Breast epithelium (tissue), 4 donors: ENCODE measurements around the gene PDCD4. TPM values are rescaled to one million over a fixed set of nuclear protein-coding genes. Genes with fewer than 3 reads are reported as not detected.

Experiments
- DNase-seq, 2 donors: peaks; one replicate each; pipeline ENCODE4 v3.0.0-alpha.2; 2019; ENCODE audit warnings: low spot score in 2 of 2
- H3K27ac ChIP-seq, 2 donors: fragments of 200-600 bp; sonication (generic) in 1 of 2; one replicate each; pipeline ENCODE4 v1.5.1; 2016 to 2019; ENCODE audit warnings: mild to moderate bottlenecking in 1 of 2
- H3K27me3 ChIP-seq, 2 donors: fragments of 200-600 bp; sonication (generic) in 1 of 2; one replicate each; pipeline versions ENCODE4 v1.5.1 to v1.6.0; 2017 to 2019; ENCODE audit warnings: control low read depth in 1 of 2, mild to moderate bottlenecking in 1 of 2
- H3K36me3 ChIP-seq: fragments of 200-600 bp; one replicate; pipeline ENCODE4 v1.5.1; 2019
- H3K4me1 ChIP-seq, 2 donors: fragments of 200-600 bp; sonication (generic); one replicate each; pipeline ENCODE4 v1.5.1; 2016 to 2019; ENCODE audit warnings: control low read depth in 1 of 2
- H3K4me3 ChIP-seq, 3 donors: fragments of 200-600 bp; sonication (generic); 1 replicate in 2 of 3; 2 replicates in 1 of 3; pipeline ENCODE4 v1.5.1; 2016 to 2019; ENCODE audit warnings: mild to moderate bottlenecking in 3 of 3, moderate library complexity in 2 of 3
- H3K9me3 ChIP-seq, 2 donors: fragments of 200-600 bp; sonication (generic) in 1 of 2; one replicate each; pipeline ENCODE4 v1.5.1; 2016 to 2019; ENCODE audit warnings: control low read depth in 1 of 2
- POLR2A ChIP-seq: fragments of 450-650 bp; IDR thresholded peaks from one replicate; pipeline ENCODE4 v1.6.1; 2016; ENCODE audit warnings: antibody characterized with exemption, mild to moderate bottlenecking, moderate library complexity
- POLR2AphosphoS5 ChIP-seq, 3 donors: sonication (generic); formaldehyde crosslinking; IDR thresholded peaks; one replicate each; pipeline ENCODE4 v1.6.1; 2017; ENCODE audit warnings: antibody characterized with exemption in 3 of 3
- intact Hi-C: fragments of 100-400 bp; cut with DNase I; formaldehyde crosslinking; loops from one replicate; pipeline ENCODE4 v1.15.1; 2023; ENCODE audit warnings: low total_unique reads
- total RNA-seq, 3 donors: library from RNA; depleted of rRNA; stranded (reverse); fragments of >200 nt; gene quantifications; one replicate each; pipeline ENCODE4 v1.1.0, GENCODE V29; 2016
- TF ChIP-seq, protein P1 (sequence below), 3 donors: fragments of 450-650 bp; IDR thresholded peaks; one replicate each; pipeline ENCODE4 v1.5.1; 2016 to 2017; ENCODE audit warnings: antibody characterized with exemption in 3 of 3, mild to moderate bottlenecking in 3 of 3, moderate library complexity in 3 of 3

The PDCD4 gene
- total RNA-seq, 3 donors from 2014 or later: 101 to 319 (median 161) TPM

DNA sequence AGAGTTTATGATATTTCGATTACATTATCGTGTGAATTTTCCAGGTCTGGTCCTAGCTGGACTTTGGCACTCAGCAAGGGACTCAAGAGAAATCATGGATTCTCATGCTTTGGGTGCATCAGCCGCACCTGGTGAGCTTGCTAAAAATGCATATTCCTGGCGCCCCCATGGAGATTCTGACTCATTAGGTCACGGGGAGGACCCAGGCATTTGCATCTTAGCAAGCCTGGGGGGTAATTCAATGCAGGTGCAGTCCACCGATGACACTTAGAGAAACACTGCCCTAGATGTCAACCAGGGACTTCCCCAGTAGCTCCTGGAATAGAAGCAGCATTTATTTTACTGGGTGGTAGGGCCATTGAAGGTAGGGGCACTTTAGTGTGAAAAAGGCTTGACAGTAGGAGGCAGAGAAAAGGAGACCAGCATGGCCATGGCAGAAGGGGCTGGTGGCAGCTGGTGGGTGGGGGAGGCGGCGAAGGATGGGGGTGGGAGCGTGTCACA, 29.9 kb upstream of the PDCD4 start:
- Histone ChIP-seq H3K36me3 (no peaks in the 10 kb centered on the region), H3K27ac (peak overlapping the region; percentile 60 to 90), H3K4me3 (no peak overlapping the region), H3K9me3 (no peaks in the 10 kb centered on the region), H3K27me3 (no peaks in the 10 kb centered on the region), H3K4me1 (peaks cover 0 to 43% of the 10 kb centered on the region in 2 donors)
- TF ChIP-seq POLR2A (no peak), POLR2AphosphoS5 (IDR thresholded peaks at IDR 0.05) (no peak)
- TF ChIP-seq, protein P1, sequence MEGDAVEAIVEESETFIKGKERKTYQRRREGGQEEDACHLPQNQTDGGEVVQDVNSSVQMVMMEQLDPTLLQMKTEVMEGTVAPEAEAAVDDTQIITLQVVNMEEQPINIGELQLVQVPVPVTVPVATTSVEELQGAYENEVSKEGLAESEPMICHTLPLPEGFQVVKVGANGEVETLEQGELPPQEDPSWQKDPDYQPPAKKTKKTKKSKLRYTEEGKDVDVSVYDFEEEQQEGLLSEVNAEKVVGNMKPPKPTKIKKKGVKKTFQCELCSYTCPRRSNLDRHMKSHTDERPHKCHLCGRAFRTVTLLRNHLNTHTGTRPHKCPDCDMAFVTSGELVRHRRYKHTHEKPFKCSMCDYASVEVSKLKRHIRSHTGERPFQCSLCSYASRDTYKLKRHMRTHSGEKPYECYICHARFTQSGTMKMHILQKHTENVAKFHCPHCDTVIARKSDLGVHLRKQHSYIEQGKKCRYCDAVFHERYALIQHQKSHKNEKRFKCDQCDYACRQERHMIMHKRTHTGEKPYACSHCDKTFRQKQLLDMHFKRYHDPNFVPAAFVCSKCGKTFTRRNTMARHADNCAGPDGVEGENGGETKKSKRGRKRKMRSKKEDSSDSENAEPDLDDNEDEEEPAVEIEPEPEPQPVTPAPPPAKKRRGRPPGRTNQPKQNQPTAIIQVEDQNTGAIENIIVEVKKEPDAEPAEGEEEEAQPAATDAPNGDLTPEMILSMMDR (IDR thresholded peaks at IDR 0.05): no peak
- intact Hi-C loops: no loop called here
- no peak for DNase-seq

GRCh38 chr10:110842326-110842904, 29.3 kb upstream of the PDCD4 start:
- Histone ChIP-seq H3K4me1 (peaks cover 0 to 37% of the 10 kb centered on the region in 2 donors), H3K9me3 (no peaks in the 10 kb centered on the region), H3K27ac (peak overlapping the region; percentile 60 to 90), H3K36me3 (no peaks in the 10 kb centered on the region), H3K4me3 (no peak overlapping the region), H3K27me3 (no peaks in the 10 kb centered on the region)
- intact Hi-C loops: no loop called here
- TF ChIP-seq, protein P1 (IDR thresholded peaks at IDR 0.05): no peak
- TF ChIP-seq POLR2A (no peak), POLR2AphosphoS5 (IDR thresholded peaks at IDR 0.05) (no peak)
- DNase-seq: no peak

GRCh38 chr10:110843031-110843430, 28.7 kb upstream of the PDCD4 start:
- intact Hi-C loops: no loop called here
- H3K36me3 ChIP-seq: no peaks in the 10 kb centered on the region
- peak overlapping the region; percentile 60 to 90 for H3K27ac ChIP-seq
- no peak for DNase-seq
- no peak overlapping the region for H3K4me3 ChIP-seq
- H3K27me3 ChIP-seq: no peaks in the 10 kb centered on the region
- TF ChIP-seq, protein P1 (IDR thresholded peaks at IDR 0.05): no peak
- TF ChIP-seq POLR2AphosphoS5 (IDR thresholded peaks at IDR 0.05): no peak
- no peak for TF ChIP-seq POLR2A
- H3K9me3 ChIP-seq: no peaks in the 10 kb centered on the region
- peaks cover 0 to 31% of the 10 kb centered on the region in 2 donors for H3K4me1 ChIP-seq

GRCh38 chr10:110843796-110844616, 27.7 kb upstream of the PDCD4 start:
- no peaks in the 10 kb centered on the region for H3K27me3 ChIP-seq
- intact Hi-C loops: no loop called here
- H3K27ac ChIP-seq: peak overlapping the region; percentile 75 to 90
- TF ChIP-seq, protein P1 (IDR thresholded peaks at IDR 0.05): no peak
- TF ChIP-seq POLR2A (no peak), POLR2AphosphoS5 (IDR thresholded peaks at IDR 0.05) (no peak)
- H3K36me3 ChIP-seq: no peaks in the 10 kb centered on the region
- H3K4me3 ChIP-seq: no peak overlapping the region
- DNase-seq: no peak
- H3K9me3 ChIP-seq: no peaks in the 10 kb centered on the region
- peaks cover 0 to 26% of the 10 kb centered on the region in 2 donors for H3K4me1 ChIP-seq

- peaks cover 0 to 26% of the 10 kb centered on the region in 2 donors for H3K4me1 ChIP-seq
- H3K27ac ChIP-seq: peak overlapping the region; percentile 75 to 90
- H3K27me3 ChIP-seq: no peaks in the 10 kb centered on the region
- H3K36me3 ChIP-seq: no peaks in the 10 kb centered on the region
- TF ChIP-seq POLR2A (no peak), POLR2AphosphoS5 (IDR thresholded peaks at IDR 0.05) (no peak)
- TF ChIP-seq, protein P1 (IDR thresholded peaks at IDR 0.05): no peak
- no peaks in the 10 kb centered on the region for H3K9me3 ChIP-seq
- H3K4me3 ChIP-seq: no peak overlapping the region
- DNase-seq: no peak
- intact Hi-C loops: no loop called here
Observed at GRCh38 chr10:110844617-110844881, 27.2 kb upstream of the PDCD4 start.
